22Rv1 (cell line): ENCODE data around the gene ZNF611.
"Not testable (repeated sequence)": the region's sequence is repeated elsewhere in the genome, so short reads cannot be mapped to it uniquely, and the experiment has no call there.

Experiments
- H3K27ac ChIP-seq: fragments of 450-650 bp; 2 replicates; pipeline ENCODE4 v1.5.1; 2017
- ZFX ChIP-seq: fragments of 450-650 bp; IDR thresholded peaks from 2 replicates; pipeline ENCODE4 v1.6.1; 2017; ENCODE audit warnings: antibody characterized with exemption, borderline replicate concordance
- TF ChIP-seq, protein P1 (sequence below): fragments of 450-650 bp; IDR thresholded peaks from 2 replicates; pipeline ENCODE4 v1.5.1; 2017; ENCODE audit warnings: mild to moderate bottlenecking

Gene ZNF611

DNA sequence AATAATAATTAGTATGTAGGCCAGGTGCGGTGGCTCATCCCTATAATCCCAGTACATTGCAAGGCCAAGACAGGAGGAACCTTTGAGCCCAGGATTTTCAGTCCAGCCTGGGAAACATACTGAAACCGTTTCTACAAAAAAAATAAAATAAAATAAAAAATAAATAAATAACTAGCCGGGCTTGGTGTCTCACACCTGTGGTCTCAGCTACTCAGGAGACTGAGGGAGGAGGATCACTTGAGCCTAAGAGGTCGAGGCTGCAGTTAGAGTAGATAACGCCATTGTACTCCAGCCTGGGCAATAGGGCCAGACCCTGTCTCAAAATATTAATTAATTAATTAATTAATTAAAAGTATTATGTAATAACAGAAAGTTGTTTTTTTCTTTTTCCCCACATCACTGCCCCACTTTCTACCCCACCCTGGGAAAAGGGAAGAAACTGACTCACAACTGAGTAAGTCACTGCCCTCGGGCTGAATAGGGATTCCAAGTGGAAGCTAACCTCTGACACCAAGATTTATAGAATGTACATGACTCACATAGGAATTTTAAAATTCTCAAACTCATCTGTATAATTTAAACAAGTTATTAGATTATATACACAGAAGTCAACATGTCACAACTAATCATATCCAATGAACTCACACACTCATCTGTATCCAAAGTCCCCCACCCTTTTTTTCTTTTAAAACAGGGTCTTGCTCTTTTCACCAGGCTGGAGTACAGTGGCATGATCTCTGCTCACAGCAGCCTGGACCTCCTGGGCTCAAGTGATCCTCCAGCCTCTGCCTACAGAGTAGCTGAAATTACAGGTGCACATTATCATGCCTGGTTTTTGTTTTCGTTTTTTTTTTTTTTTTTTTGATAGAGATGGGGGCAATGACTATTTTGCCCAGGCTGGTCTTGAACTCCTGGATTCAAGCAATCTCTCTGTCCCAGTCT lies 12.5 kb downstream of the ZNF611 start:
- TF ChIP-seq, protein P1, sequence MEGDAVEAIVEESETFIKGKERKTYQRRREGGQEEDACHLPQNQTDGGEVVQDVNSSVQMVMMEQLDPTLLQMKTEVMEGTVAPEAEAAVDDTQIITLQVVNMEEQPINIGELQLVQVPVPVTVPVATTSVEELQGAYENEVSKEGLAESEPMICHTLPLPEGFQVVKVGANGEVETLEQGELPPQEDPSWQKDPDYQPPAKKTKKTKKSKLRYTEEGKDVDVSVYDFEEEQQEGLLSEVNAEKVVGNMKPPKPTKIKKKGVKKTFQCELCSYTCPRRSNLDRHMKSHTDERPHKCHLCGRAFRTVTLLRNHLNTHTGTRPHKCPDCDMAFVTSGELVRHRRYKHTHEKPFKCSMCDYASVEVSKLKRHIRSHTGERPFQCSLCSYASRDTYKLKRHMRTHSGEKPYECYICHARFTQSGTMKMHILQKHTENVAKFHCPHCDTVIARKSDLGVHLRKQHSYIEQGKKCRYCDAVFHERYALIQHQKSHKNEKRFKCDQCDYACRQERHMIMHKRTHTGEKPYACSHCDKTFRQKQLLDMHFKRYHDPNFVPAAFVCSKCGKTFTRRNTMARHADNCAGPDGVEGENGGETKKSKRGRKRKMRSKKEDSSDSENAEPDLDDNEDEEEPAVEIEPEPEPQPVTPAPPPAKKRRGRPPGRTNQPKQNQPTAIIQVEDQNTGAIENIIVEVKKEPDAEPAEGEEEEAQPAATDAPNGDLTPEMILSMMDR = no peak
- TF ChIP-seq ZFX = no peak
- no peak overlapping the region for H3K27ac ChIP-seq

DNA sequence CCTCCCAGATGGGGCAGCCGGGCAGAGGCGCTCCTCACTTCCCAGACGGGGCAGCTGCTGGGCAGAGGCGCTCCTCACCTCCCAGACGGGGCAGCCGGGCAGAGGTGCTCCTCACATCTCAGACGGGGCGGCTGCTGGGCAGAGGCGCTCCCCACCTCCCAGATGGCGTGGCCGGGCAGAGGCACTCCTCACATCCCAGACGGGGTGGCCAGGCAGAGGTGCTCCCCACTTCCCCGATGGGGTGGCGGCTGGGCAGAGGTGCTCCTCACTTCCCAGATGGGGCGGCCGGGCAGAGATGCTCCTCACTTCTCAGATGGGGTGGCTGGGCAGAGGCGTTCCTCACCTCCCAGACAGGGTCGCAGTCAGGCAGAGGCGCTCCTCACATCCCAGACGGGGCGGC lies 14.3 kb downstream of the ZNF611 start:
- H3K27ac ChIP-seq = not testable (repeated sequence)

DNA sequence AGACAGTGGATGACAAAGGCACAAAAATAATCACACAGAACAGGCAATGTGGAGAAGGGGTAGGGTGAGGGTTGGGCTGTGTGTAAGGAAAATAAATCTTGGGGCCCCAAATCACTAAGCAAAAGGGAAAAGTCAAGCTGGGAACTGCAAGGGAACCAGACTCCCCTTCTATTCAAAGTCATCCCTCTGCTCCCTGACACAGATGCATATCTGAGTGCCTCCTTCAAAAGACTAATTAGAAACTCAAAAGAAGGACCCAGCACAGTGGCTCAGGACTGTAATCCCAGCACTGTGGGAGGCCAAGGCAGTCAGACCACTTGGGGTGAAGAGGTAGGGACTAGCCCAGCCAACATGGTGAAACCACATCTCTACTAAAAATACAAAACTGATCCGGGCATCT lies 18.3 kb downstream of the ZNF611 start:
- no peak for TF ChIP-seq ZFX
- TF ChIP-seq, protein P1 = no peak
- no peak overlapping the region for H3K27ac ChIP-seq

DNA sequence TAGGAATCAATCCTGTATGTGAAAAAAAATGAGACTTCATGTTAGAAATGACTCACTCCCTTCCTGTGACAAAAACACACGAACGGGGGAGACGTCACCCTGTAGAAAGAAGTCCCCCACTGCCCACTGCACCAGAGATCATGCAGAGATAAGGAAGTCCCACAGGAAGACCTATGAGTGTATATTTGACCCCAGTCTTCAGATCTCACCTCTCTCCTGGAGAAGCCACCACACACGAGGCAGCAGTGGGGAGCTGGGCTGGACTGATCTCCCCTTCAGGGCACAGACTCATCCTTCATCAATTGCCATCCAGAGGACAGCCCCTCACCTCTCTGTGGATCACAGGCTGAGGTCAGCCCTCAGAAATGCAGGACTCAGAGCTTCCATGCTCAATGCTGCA lies 18.9 kb downstream of the ZNF611 start:
- H3K27ac ChIP-seq = not testable (repeated sequence)

DNA sequence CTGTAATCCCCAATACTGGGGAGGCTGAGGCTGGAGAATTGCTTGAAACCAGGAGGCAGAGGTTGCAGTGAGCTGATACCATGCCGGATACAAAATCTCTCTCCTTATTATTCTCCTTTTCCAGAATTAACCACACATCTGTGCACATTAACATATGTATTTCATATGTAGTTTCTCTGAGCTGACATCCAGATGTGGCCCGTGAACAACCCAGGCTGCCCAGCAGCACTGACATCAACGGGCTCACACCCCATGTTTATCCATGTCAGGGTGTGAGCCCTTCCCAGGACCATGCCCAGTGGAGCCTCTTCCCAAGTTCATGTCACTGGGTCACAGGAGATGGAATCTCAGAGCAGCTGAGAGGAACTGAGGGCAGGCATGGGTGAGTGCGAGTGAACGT lies 19.5 kb downstream of the ZNF611 start:
- not testable (repeated sequence) for H3K27ac ChIP-seq

DNA sequence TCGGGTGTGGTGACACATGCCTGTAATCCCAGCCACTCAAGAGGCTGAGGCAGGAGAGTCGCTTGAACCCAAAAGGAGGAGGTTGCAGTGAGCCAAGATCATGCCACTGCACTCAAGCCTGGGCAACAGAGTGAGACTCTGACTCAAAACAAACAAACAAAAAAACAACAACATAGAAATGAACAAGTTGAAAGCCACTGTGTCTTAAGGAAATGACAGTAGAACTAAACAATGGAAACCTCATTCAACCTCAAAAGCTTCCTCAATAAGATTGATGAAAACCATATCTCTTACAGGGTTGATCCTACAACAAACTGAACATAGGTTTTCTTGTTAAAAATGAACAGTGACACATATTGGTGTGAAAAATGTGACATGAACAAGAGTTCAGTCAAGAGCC lies 21.8 kb downstream of the ZNF611 start:
- not testable (repeated sequence) for H3K27ac ChIP-seq

DNA sequence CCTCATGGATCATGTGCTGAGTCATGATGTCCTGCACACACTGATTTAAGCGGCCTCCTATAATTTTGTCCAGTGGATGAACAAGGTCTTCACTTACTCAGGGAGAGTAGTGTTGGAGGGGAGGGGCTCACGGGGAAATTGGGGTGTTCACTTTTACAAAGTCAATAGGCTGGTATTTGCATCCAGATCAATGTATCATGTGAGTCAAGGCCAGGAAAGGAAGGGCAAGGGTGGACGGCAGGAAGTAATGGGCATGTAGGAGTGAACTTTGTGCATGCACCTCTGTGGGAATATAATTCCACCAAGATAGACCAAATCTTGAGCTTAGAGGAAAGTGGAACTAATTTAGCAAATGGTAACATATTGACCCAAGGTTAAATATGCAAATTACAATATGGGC lies 23.2 kb downstream of the ZNF611 start:
- H3K27ac ChIP-seq = not testable (repeated sequence)

DNA sequence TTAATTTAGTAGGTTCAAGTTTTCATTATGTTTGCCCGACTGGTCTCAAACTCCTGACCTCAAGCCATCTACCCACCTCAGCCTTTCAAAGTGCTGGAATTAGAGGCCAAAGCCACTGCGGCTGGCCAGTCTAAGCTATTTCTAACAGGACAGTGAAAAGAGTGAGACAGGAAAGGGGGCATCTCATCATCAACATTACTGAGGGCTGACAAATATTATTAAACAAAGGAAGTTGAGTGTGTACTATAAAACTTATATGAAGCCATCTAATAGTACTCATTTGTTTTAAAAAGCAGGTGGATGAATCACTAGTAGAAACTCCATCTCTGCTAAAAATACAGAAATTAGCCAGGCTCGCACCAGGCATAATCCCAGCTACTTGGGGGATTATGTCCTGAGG lies 24.3 kb downstream of the ZNF611 start:
- no peak for TF ChIP-seq ZFX
- TF ChIP-seq, protein P1 = no peak
- no peak overlapping the region for H3K27ac ChIP-seq

DNA sequence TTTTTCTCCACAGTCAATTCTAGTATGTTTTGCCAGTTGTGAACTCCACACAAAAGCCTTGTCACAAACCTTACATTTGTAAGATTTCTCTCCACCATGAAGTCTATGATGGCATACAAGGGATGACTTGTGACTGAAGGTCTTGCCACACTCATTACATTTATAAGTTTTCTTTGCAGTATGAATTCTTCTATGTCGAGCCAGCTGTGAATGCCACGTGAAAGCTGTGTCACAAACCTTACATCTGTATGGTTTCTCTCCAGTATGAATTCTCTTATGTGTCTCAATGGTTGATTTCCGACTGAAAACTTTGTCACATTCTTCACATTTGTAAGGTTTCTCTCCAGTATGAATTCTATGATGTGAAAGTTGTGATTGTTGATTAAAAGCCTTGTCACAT lies 29.2 kb downstream of the ZNF611 start:
- H3K27ac ChIP-seq = not testable (repeated sequence)

DNA sequence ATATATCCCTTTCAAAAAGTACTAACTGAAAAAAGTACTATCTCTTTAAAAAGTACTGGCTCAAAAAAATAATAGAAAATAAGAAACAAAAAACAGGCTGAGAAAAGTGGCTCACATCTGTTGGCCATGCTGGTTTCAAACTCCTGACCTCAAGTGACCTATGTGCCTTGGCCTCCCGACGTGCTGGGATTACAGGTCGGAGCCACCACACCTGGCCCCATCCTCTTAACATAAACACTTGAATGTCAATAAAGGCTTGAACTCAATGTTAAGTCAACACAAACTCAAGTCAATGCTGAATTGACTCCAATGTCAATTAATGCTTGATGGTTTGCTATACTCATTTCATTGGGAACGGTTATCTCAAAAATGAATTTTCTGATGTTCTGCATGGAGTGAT lies 30.9 kb downstream of the ZNF611 start:
- H3K27ac ChIP-seq = no peak overlapping the region
- TF ChIP-seq, protein P1 = no peak
- no peak for TF ChIP-seq ZFX

DNA sequence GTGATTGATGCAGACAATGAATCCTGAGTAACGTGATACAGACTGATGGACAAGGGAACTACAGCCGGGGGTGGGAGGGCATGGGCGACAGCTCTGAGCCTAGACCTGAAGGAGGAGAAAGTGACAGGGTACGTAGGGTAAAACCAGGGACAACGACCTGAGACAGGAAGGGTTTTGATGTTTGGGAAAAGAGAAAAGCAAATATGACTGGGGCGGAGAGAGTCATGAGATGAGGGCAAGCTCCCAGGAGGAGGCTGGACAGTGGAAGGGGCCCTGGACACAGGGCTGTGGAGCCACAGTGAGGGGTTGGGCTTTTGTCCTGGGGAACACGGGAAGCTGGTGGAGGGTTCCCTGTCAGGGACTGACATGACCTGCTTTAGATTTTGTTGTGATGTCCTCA lies 34.2 kb downstream of the ZNF611 start:
- TF ChIP-seq, protein P1 = no peak
- TF ChIP-seq ZFX = no peak
- H3K27ac ChIP-seq = no peak overlapping the region

DNA sequence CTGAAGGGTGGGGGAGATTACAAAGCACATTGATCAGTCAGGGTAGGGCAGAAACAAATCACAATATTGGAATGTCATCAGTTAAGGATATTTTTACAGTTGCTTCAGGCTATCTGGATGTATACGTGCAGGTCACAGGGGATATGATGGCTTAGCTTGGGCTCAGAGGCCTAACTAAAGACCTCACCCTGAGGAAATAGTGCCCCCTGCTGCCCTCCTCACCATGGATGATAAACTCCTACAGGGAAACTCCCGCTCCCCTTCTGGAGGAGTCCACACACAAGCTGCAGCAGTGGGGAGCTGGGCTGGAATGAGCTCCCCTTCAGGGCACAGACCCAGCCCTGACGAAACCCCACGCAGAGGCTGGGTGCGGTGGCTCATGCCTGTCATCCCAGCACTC lies 35.3 kb downstream of the ZNF611 start:
- not testable (repeated sequence) for H3K27ac ChIP-seq
